HAP-1 (cell line): ENCODE data around the gene TRAPPC3L.
"Not testable (repeated sequence)": the region's sequence is repeated elsewhere in the genome, so short reads cannot be mapped to it uniquely, and the experiment has no call there.

Experiments
- DNase-seq, 2 experiments: peaks; one replicate each; pipeline ENCODE4 v3.0.0-alpha.2; 2016 to 2020; ENCODE audit warnings: low spot score in 2 of 2
- H3K27me3 ChIP-seq: fragments of 250-450 bp; sonication (Bioruptor Pico); 2 replicates; pipeline ENCODE4 v1.5.1; 2020; ENCODE audit warnings: low read depth, mild to moderate bottlenecking, moderate library complexity
- H3K36me3 ChIP-seq: fragments of 250-450 bp; sonication (Bioruptor Pico); replicated peaks from 2 replicates; pipeline ENCODE4 v1.5.1; 2020; ENCODE audit warnings: mild to moderate bottlenecking
- H3K4me1 ChIP-seq: fragments of 250-450 bp; sonication (Bioruptor Pico); 2 replicates; pipeline ENCODE4 v1.5.1; 2020; ENCODE audit warnings: mild to moderate bottlenecking
- H3K4me3 ChIP-seq: fragments of 250-450 bp; sonication (Bioruptor Pico); 2 replicates; pipeline ENCODE4 v1.5.1; 2020; ENCODE audit warnings: mild to moderate bottlenecking, moderate library complexity
- H3K9me3 ChIP-seq: fragments of 250-450 bp; sonication (Bioruptor Pico); 2 replicates; pipeline ENCODE4 v1.5.1; 2020; ENCODE audit warnings: mild to moderate bottlenecking, moderate library complexity
- in situ Hi-C: fragments of 300-500 bp; cut with MboI; formaldehyde crosslinking; loops from 3 replicates; pipeline ENCODE4 v1.14.3; 2020; ENCODE audit warnings: low sequenced_read_pairs, inconsistent platforms, mixed read lengths

TRAPPC3L gene

DNA sequence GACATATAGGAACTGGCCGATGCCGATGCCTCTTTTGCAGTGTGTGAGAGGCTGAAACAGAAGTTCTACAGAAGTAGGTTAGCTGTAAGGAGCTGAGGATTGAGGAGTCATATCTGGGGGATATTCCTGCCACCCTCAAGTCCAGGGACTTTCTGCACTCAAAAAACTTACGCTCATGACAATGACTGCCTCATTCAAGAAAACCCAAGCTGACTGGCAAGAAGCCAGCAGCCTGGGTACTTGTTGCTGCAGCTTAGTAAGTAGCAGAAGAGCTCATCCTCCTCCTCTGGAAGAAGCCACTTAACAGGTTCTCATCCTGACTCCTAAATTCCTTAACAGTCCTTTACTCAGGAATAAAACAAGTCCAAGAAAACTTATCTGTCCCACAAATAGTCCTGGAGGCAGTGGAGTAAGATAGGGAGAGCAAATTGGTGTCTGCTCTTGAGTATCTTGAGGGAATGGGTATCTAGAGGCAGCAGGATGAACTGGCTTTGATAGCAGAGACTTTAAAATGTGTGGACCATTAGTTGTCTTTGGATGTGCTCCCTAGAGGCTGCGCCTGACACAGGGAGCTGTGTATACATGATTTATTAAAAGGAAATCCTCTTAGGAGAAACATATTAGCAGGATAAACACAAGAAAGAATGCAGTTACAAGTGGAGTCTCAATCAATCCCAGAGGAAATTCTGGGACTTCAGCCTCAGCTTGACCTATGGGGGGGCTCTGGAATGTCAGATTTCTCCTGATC is 26.7 kb downstream of the TRAPPC3L start:
- in situ Hi-C loops: no loop called here
- Histone ChIP-seq H3K4me1 (no peaks in the 10 kb centered on the region), H3K4me3 (no peak overlapping the region), H3K9me3 (no peaks in the 10 kb centered on the region), H3K36me3 (no peaks in the 10 kb centered on the region), H3K27me3 (peaks cover 13% of the 10 kb centered on the region)
- no peak for DNase-seq

DNA sequence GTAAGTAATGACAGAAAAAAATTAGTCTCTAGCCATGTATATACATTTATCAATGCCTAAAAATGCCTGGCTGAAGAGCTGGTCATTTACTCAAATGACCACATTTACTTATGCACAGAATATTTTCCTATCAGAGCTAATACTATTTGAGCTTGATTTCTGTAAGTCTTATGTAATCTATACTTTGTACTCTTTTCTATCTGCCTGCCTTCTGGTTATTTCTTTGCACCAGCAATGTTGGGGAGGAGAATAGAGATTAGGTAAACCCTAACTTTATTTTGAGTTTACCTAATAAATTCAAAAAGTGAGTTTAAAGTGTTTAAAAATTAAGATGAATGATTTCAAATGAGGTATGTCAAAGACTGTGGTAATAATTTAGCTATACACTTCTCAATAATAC is 30.3 kb downstream of the TRAPPC3L start:
- peaks cover 10% of the 10 kb centered on the region for H3K4me1 ChIP-seq
- H3K27me3 ChIP-seq: peaks cover 10% of the 10 kb centered on the region
- in situ Hi-C loops: no loop called here
- H3K9me3 ChIP-seq: no peaks in the 10 kb centered on the region
- H3K4me3 ChIP-seq: no peak overlapping the region
- H3K36me3 ChIP-seq: no peaks in the 10 kb centered on the region
- DNase-seq: no peak

DNA sequence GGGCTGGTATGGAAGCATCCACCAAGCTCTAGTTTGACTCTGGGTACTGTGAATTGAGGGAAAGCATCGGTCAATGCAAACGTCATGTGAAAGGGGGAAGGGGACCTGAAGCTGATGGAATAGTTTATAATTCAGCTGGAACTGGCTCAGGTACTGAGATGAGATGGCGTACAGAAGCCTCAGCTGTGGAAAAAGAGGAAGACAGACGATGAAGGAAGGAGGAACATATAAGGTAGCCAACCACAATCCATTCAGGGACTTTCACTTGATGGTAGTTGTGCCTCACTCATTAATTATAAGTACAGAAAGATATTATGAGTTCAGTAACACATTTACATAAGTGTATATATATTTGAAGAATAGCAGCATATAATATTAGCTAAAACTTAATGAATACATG is 31.4 kb downstream of the TRAPPC3L start:
- Histone ChIP-seq H3K36me3 (no peaks in the 10 kb centered on the region), H3K27me3 (peaks cover 12% of the 10 kb centered on the region), H3K4me3 (no peak overlapping the region), H3K4me1 (peaks cover 10% of the 10 kb centered on the region), H3K9me3 (no peaks in the 10 kb centered on the region)
- DNase-seq: no peak
- in situ Hi-C loops: no loop called here

DNA sequence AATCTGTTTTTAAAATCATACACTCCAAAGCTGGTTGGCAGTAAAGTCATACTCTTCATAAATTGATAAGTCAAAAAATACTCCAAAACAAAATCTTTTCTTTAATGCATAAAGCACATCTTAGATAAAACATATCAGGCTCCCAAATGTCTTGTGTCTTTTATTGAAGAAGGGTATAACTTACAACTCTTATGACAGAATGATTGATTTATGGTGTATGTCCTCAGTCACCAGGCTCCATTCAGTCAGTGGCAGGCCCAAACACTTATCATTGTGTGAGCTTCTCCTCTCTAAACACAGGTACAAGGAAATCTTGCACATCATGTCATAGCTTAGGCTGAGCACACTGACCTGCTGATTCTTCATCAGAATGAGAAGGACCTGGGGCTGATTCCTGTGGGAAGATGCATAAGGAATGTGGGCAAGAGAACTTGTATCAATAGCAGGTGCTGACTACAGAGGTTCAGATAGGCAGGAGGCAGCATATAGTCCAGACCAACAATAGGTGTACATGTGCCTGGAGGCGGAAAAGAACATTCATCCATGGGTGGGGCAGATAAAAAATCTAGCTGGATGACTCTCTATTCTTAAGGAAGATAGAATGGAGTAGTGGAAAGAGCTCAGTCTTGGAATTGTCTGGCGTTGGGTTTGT is 32.1 kb downstream of the TRAPPC3L start:
- in situ Hi-C loops: no loop called here
- no peaks in the 10 kb centered on the region for H3K36me3 ChIP-seq
- H3K9me3 ChIP-seq: no peaks in the 10 kb centered on the region
- no peak for DNase-seq
- peaks cover 12% of the 10 kb centered on the region for H3K27me3 ChIP-seq
- H3K4me3 ChIP-seq: no peak overlapping the region
- peaks cover 10% of the 10 kb centered on the region for H3K4me1 ChIP-seq

GRCh38 chr6:116512734-116513133 is 32.8 kb downstream of the TRAPPC3L start:
- no peaks in the 10 kb centered on the region for H3K36me3 ChIP-seq
- in situ Hi-C loops: no loop called here
- peaks cover 10% of the 10 kb centered on the region for H3K4me1 ChIP-seq
- peaks cover 8% of the 10 kb centered on the region for H3K27me3 ChIP-seq
- H3K4me3 ChIP-seq: no peak overlapping the region
- no peak for DNase-seq
- H3K9me3 ChIP-seq: no peaks in the 10 kb centered on the region

GRCh38 chr6:116512111-116512559 is 33.3 kb downstream of the TRAPPC3L start:
- Histone ChIP-seq H3K4me1 (peaks cover 10% of the 10 kb centered on the region), H3K9me3 (no peaks in the 10 kb centered on the region), H3K27me3 (peaks cover 2% of the 10 kb centered on the region; the same call in 1 of the 2 replicates), H3K4me3 (peak overlapping the region; percentile 6; the same call in 1 of the 2 replicates), H3K36me3 (no peaks in the 10 kb centered on the region)
- no peak for DNase-seq
- in situ Hi-C loops: no loop called here

DNA sequence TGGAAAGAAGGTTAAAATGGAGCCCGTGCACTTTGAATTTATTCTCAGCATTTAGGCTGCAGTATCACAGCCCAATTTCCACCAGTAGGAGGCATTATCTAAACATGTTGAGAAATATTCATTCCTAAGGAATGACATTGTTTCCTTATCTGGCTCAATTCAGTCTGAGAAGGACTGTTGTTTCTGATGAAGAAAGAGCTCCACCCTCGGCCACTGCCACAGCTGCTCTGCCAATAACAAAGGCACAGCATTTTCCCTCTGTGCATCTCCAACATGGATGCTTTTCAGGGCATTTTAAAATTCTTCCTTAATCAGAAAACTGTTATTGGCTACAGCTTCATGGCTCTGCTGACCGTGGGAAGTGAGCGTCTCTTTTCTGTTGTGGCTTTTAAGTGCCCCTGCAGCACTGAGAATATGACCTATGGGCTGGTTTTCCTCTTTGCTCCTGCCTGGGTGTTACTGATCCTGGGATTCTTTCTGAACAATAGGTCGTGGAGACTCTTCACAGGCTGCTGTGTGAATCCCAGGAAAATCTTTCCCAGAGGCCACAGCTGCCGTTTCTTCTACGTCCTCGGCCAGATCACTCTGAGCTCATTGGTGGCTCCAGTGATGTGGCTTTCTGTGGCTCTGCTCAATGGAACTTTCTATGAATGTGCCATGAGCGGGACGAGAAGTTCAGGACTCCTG is 33.9 kb downstream of the TRAPPC3L start, which contains the start of gene CALHM5:
TSS of gene CALHM5 (plus strand) at position 216 of the 687 bp plus-strand sequence. CDS start at position 274, 58 bp downstream.
- Histone ChIP-seq H3K4me3 (peak within 1 kb of the TSS; percentile 6; the same call in 1 of the 2 replicates), H3K36me3 (no peaks in the 10 kb centered on the region)
- DNase-seq: peak; percentile 66 to 89

DNA sequence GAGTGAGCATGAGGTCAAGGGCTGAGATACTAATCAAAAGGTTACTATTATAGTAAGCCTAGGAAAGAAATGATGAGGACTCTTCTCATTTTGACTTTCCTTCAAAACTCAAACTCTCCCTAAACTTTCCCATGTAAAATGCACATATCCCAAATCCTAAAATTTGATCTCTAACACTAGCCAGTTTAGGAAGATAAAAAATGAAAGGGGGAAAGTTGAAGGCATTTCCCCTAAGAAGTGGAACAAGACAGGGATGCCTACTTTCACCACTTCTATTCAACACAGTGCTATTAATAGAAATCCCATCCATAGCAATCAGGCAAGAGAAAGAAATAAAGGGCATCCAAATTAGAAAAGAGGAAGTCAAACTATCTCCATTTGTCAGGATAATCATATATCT is 37.0 kb downstream of the TRAPPC3L start:
- DNase-seq: no peak
- no peaks in the 10 kb centered on the region for H3K36me3 ChIP-seq
- 0 out of 2 replicates have a peak, but pooled peaks cover 2% of the 10 kb centered on the region for H3K27me3 ChIP-seq
- H3K4me3 ChIP-seq: no peak overlapping the region
- H3K4me1 ChIP-seq: peaks cover 10% of the 10 kb centered on the region
- in situ Hi-C loops: no loop called here
- no peaks in the 10 kb centered on the region for H3K9me3 ChIP-seq

More for the DNA sequence above, 33.9 kb downstream of the TRAPPC3L start, which contains the start of gene CALHM5:
- Histone ChIP-seq H3K4me1 (peaks cover 10% of the 10 kb centered on the region), H3K9me3 (no peaks in the 10 kb centered on the region), H3K27me3 (0 out of 2 replicates have a peak, but pooled peaks cover 2% of the 10 kb centered on the region)
- in situ Hi-C loops: no loop called here

- in situ Hi-C loops: no loop called here
- DNase-seq: no peak
- H3K4me3 ChIP-seq: no peak overlapping the region
These were observed 38.2 kb downstream of the TRAPPC3L start for GRCh38 chr6:116507324-116507723.

GRCh38 chr6:116500969-116501433 is 44.5 kb downstream of the TRAPPC3L start:
- Histone ChIP-seq H3K27me3 (peaks cover 4% of the 10 kb centered on the region; the same call in 1 of the 2 replicates), H3K36me3 (no peaks in the 10 kb centered on the region), H3K4me1 (no peaks in the 10 kb centered on the region), H3K4me3 (no peak overlapping the region), H3K9me3 (no peaks in the 10 kb centered on the region)
- in situ Hi-C loops: no loop called here
- peak; percentile 27 to 49 for DNase-seq

More at GRCh38 chr6:116507324-116507723, 38.2 kb downstream of the TRAPPC3L start:
- H3K4me1 ChIP-seq: peaks cover 7% of the 10 kb centered on the region
- H3K9me3 ChIP-seq: no peaks in the 10 kb centered on the region
- H3K27me3 ChIP-seq: 0 out of 2 replicates have a peak, but pooled peaks cover 2% of the 10 kb centered on the region
- H3K36me3 ChIP-seq: no peaks in the 10 kb centered on the region

DNA sequence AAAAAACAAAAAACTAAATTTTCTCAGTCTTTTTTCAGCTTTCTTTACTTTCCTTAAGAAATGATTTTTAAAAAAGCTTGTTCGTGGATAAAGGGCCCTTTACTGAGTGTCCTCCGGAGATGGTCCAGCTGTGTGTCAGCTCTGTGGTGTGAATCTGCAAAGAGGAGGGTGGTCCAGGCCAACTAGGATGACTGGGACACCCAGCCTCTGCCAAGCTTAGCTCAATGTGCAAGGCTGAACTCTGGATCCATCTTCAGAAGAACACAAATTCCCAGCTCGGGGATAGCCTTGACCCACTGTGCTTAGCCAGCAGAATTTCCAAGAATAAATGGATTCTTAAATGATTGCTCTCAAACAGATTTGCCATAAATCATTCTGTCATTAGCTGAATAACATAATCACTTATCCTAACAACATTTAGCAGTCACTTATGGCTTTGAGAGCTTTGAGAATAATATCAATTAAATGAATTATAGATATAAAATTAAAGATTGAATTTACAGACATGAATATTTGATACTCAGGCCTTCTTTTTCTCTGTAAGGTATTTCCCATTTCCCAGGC is 48.3 kb downstream of the TRAPPC3L start:
- no peaks in the 10 kb centered on the region for H3K4me1 ChIP-seq
- H3K9me3 ChIP-seq: no peaks in the 10 kb centered on the region
- peaks cover 7% of the 10 kb centered on the region; the same call in 1 of the 2 replicates for H3K27me3 ChIP-seq
- in situ Hi-C loops: no loop called here
- no peak for DNase-seq
- H3K36me3 ChIP-seq: no peaks in the 10 kb centered on the region
- H3K4me3 ChIP-seq: no peak overlapping the region

DNA sequence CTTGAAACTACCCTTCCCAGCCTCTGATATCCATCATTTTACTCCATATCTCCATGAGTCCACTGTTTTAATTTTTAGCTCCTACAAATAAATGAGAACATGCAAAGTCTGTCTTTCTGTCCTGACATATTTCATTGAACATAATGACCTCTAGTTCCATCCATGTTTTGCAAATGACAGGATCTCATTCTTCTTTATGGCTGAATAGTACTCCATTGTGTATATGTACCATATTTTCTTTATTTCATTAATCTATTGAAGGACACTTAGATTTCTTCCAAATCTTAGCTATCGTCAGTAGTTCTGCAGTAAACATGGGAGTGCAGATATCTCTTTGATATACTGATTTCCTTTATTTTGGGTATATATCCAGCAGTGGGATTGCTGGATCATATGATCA is 50.3 kb downstream of the TRAPPC3L start:
- H3K4me1 ChIP-seq, H3K4me3 ChIP-seq, in situ Hi-C loops, H3K27me3 ChIP-seq, DNase-seq, H3K36me3 ChIP-seq, H3K9me3 ChIP-seq: not testable (repeated sequence)

DNA sequence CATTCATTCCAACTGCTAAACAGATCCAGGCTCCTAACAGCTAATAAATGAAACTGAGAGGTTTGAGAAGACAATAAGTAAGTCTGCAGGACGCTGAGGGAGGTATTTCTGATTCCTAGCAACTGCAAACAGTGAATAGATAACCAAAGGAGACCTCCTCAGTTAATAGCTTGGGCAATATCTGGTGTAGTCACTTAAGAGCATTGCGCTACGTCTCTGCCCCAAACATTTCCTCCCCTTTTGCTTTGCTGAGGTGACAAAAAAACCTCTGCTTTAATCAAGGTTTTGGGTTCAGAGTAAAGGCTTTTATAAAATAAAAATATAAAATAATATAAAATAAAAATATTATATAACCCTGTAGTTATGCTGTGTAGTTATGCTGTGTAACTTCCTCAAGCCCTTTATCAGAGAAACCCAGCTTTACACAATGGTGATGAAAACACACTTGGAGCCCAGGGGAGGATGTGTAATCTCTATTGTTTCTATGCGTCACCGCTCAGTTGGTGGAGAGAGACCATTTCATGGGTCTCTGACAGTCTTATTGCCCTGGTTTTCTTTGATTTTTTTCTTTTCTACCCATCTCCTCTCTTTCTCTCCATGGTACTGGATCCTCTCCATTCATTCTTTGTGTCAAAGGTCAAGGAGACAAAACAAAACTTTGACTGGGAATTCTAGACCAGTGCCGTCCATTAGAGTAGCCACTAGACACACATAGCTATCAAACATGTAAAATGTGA is 53.0 kb downstream of the TRAPPC3L start:
- Histone ChIP-seq H3K4me1 (no peaks in the 10 kb centered on the region), H3K36me3 (no peaks in the 10 kb centered on the region), H3K27me3 (peaks cover 7% of the 10 kb centered on the region), H3K9me3 (no peaks in the 10 kb centered on the region; the same call in 1 of the 2 replicates), H3K4me3 (no peak overlapping the region)
- no peak for DNase-seq
- in situ Hi-C loops: no loop called here
